ENCODE data around the gene HOXA6. TPM values are rescaled to one million over a fixed set of nuclear protein-coding genes. Genes with fewer than 3 reads are reported as not detected.

HOXA6 gene
- total and polyA plus RNA-seq, 4 experiments from 2014 or later = not detected

GRCh38 chr7:27158436-27159265, 11.1 kb upstream of the HOXA6 start:
- H3K4me3 Mint-ChIP-seq = peak overlapping the region in 6 of 8 donors; percentile 10 to 74 (median 44)
- intact Hi-C loops (cut with micrococcal nuclease) = no loop called here
- peaks cover 23 to 62% (median 34%) of the 10 kb centered on the region in 4 donors for H3K4me1 Mint-ChIP-seq
- peaks cover 61 to 73% of the 10 kb centered on the region in 2 donors for H3K27me3 Mint-ChIP-seq
- H3K4me1 ChIP-seq (ENCODE audit: insufficient read depth, low read length) = peaks cover 41% of the 10 kb centered on the region
- H3K9me3 ChIP-seq (ENCODE audit: control insufficient read depth in 1 of 2, low read length in 2 of 2) = no peaks in the 10 kb centered on the region
- no peak overlapping the region for H3K27ac ChIP-seq (ENCODE audit: low read depth, low read length)
- peak overlapping the region in 4 of 7 donors; percentile 3 to 88 (median 64) for H3K27ac Mint-ChIP-seq
- H3K36me3 Mint-ChIP-seq = peaks cover 0 to 3% of the 10 kb centered on the region in 2 donors
- DNase-seq = no peak
- ChIA-PET CTCF (ENCODE audit: partially characterized antibody) (interaction anchor here (0.7 to 1.7 kb wide), 12 partner anchors 8 to 1264 kb away, joined by 3 to 22 read pairs (median 4); partner anchors contain the start of gene HOXA6), POLR2A (ENCODE audit: partially characterized antibody) (interaction anchor here (1.2 to 1.3 kb wide), 2 partner anchors 14 to 476 kb away, joined by 3 read pairs; no protein-coding TSS in a partner anchor)
- no peak overlapping the region for H3K4me3 ChIP-seq (ENCODE audit: low read length in 2 of 2)
- no peaks in the 10 kb centered on the region for H3K36me3 ChIP-seq (ENCODE audit: insufficient read depth, low read length)
- H3K27me3 ChIP-seq (ENCODE audit: insufficient read depth, low read length) = peaks cover 83% of the 10 kb centered on the region
- H3K9me3 Mint-ChIP-seq = peaks cover 0 to 41% (median 0%) of the 10 kb centered on the region in 8 donors

GRCh38 chr7:27157702-27158431, 10.3 kb upstream of the HOXA6 start:
- Mint-ChIP-seq H3K4me1 (peaks cover 25 to 69% (median 36%) of the 10 kb centered on the region in 4 donors), H3K4me3 (peak overlapping the region; percentile 21 to 76 (median 38)), H3K27ac (peak overlapping the region in 5 of 7 donors; percentile 2 to 88 (median 42)), H3K36me3 (peaks cover 0 to 3% of the 10 kb centered on the region in 2 donors), H3K27me3 (peaks cover 64 to 72% of the 10 kb centered on the region in 2 donors), H3K9me3 (peaks cover 0 to 41% (median 0%) of the 10 kb centered on the region in 8 donors)
- intact Hi-C loops (cut with micrococcal nuclease) = no loop called here
- POLR2A ChIA-PET (ENCODE audit: partially characterized antibody) = no interaction called here
- Histone ChIP-seq H3K4me3 (ENCODE audit: low read length in 2 of 2) (no peak overlapping the region), H3K9me3 (ENCODE audit: control insufficient read depth in 1 of 2, low read length in 2 of 2) (no peaks in the 10 kb centered on the region), H3K27me3 (ENCODE audit: insufficient read depth, low read length) (peaks cover 83% of the 10 kb centered on the region), H3K4me1 (ENCODE audit: insufficient read depth, low read length) (peaks cover 41% of the 10 kb centered on the region), H3K27ac (ENCODE audit: low read depth, low read length) (no peak overlapping the region), H3K36me3 (ENCODE audit: insufficient read depth, low read length) (no peaks in the 10 kb centered on the region)
- DNase-seq = no peak
- CTCF ChIA-PET (ENCODE audit: partially characterized antibody) = interaction anchor here (1.0 to 1.4 kb wide), 4 partner anchors 10 to 38 kb away, joined by 3 to 6 read pairs (median 3); partner anchors contain the start of genes HOXA10 and HOXA6

DNA sequence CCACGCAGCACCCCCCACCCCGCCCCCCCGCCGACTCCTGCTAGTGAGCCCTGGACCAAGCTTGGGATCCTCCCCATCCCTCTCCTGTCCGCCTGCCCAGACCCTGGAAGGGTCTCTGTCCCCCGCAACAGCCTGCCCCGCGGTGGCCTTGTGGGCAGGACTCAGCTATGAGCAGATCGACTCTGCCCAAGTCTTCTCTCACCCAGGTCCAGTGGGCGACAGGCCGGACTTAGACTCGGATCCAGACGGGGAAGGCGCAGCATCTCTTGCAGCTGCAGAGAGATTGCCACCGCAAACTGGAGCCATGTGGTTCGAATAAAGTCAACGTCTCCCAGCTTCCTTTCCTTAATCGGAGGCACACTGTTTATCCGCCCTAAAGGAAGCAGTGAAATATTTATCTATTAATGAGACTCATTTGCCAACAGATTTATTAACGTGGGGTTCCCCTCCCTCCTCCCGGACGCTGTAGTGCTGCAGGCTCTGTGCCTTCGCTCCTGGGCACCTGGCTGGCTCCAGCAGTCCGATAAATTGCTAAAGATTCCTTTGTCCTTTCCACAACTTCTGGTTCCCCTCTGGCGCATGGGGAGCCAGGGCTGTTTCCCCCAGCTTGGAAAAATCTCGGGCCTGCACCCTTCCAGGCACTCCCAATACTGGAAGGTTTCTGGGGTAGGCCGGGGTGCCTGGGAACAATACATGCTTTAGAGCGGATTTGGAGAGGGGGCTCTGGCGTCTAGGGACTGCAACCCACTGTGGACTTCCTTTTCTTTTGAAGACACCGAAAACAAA, 9.5 kb upstream of the HOXA6 start:
- Histone ChIP-seq H3K4me3 (ENCODE audit: low read length in 2 of 2) (no peak overlapping the region), H3K9me3 (ENCODE audit: control insufficient read depth in 1 of 2, low read length in 2 of 2) (no peaks in the 10 kb centered on the region), H3K4me1 (ENCODE audit: insufficient read depth, low read length) (peaks cover 47% of the 10 kb centered on the region), H3K27ac (ENCODE audit: low read depth, low read length) (no peak overlapping the region), H3K36me3 (ENCODE audit: insufficient read depth, low read length) (no peaks in the 10 kb centered on the region), H3K27me3 (ENCODE audit: insufficient read depth, low read length) (peaks cover 85% of the 10 kb centered on the region)
- intact Hi-C loops (cut with micrococcal nuclease) = no loop called here
- peak overlapping the region in 6 of 8 donors; percentile 27 to 76 (median 39) for H3K4me3 Mint-ChIP-seq
- ChIA-PET CTCF (ENCODE audit: partially characterized antibody) (interaction anchor here (0.9 to 1.5 kb wide), 7 partner anchors 10 to 788 kb away, joined by 3 to 6 read pairs (median 3); partner anchors contain the start of genes HOXA10 and HOXA6), POLR2A (ENCODE audit: partially characterized antibody) (interaction anchor here (0.8 to 1.1 kb wide), 2 partner anchors 16 to 20 kb away, joined by 3 read pairs; no protein-coding TSS in a partner anchor)
- H3K36me3 Mint-ChIP-seq = peaks cover 0 to 3% of the 10 kb centered on the region in 2 donors
- peaks cover 25 to 74% (median 39%) of the 10 kb centered on the region in 4 donors for H3K4me1 Mint-ChIP-seq
- peak overlapping the region in 5 of 7 donors; percentile 38 to 88 (median 75) for H3K27ac Mint-ChIP-seq
- peaks cover 67 to 72% of the 10 kb centered on the region in 2 donors for H3K27me3 Mint-ChIP-seq
- DNase-seq = no peak
- peaks cover 0 to 41% (median 0%) of the 10 kb centered on the region in 8 donors for H3K9me3 Mint-ChIP-seq

DNA sequence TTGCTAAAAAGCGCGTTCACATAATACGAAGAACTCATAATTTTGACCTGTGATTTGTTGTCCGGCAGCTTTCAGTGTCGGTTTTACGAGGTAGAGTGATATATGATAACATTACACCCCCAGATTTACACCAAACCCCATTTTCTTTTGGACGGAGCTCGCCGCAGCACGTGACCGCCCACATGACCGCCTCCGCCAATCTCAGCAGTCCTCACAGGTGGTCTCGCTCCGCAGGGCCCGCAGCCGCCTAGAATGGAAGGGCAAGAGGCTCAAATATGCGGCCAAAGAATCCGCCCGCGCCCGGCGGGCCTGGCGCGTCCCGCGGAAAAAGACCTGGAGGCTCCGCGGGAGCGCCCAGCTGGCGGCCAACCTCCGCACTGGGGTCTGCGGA, 8.9 kb upstream of the HOXA6 start, which contains the start of gene HOXA7:
TSS of gene HOXA7 (minus strand) at position 168 of the 391 bp plus-strand sequence. CDS start at position 38, 130 bp downstream.
- Mint-ChIP-seq H3K27ac (peak within 1 kb of the TSS in 5 of 7 donors; percentile 70 to 93 (median 88)), H3K27me3 (peaks cover 73 to 78% of the 10 kb centered on the region in 2 donors), H3K36me3 (peaks cover 0 to 3% of the 10 kb centered on the region in 2 donors), H3K9me3 (peaks cover 0 to 43% (median 0%) of the 10 kb centered on the region in 8 donors), H3K4me3 (peak within 1 kb of the TSS in 7 of 8 donors; percentile 38 to 88 (median 74)), H3K4me1 (peaks cover 28 to 80% (median 45%) of the 10 kb centered on the region in 4 donors)
- Histone ChIP-seq H3K4me1 (ENCODE audit: insufficient read depth, low read length) (peaks cover 53% of the 10 kb centered on the region), H3K27ac (ENCODE audit: low read depth, low read length) (no peak within 1 kb of the TSS), H3K4me3 (ENCODE audit: low read length in 2 of 2) (no peak within 1 kb of the TSS), H3K9me3 (ENCODE audit: control insufficient read depth in 1 of 2, low read length in 2 of 2) (no peaks in the 10 kb centered on the region), H3K36me3 (ENCODE audit: insufficient read depth, low read length) (no peaks in the 10 kb centered on the region), H3K27me3 (ENCODE audit: insufficient read depth, low read length) (peaks cover 86% of the 10 kb centered on the region)
- POLR2A ChIA-PET (ENCODE audit: partially characterized antibody) = interaction anchor here (0.6 to 1.1 kb wide), 3 partner anchors 16 to 376 kb away, joined by 3 read pairs; no protein-coding TSS in a partner anchor
- intact Hi-C loops (cut with micrococcal nuclease) = no loop called here
- CTCF ChIA-PET (ENCODE audit: partially characterized antibody) = interaction anchor here (0.9 to 1.5 kb wide), 5 partner anchors 12 to 788 kb away, joined by 3 to 6 read pairs (median 4); partner anchors contain the start of gene HOXA10
- no peak for DNase-seq

GRCh38 chr7:27155816-27156507, 8.4 kb upstream of the HOXA6 start:
- peak in 2 of 5 donors; percentile 42 to 45 for DNase-seq
- ChIA-PET CTCF (ENCODE audit: partially characterized antibody) (interaction anchor here (1.1 to 1.5 kb wide), 4 partner anchors 40 to 787 kb away, joined by 3 to 5 read pairs (median 4); no protein-coding TSS in a partner anchor), POLR2A (ENCODE audit: partially characterized antibody) (interaction anchor here (0.6 to 1.1 kb wide), 2 partner anchors 17 to 376 kb away, joined by 3 read pairs; no protein-coding TSS in a partner anchor)
- Mint-ChIP-seq H3K4me1 (peaks cover 30 to 83% (median 49%) of the 10 kb centered on the region in 4 donors), H3K9me3 (peaks cover 0 to 43% (median 0%) of the 10 kb centered on the region in 8 donors), H3K36me3 (peaks cover 0 to 3% of the 10 kb centered on the region in 2 donors), H3K4me3 (peak overlapping the region in 7 of 8 donors; percentile 38 to 88 (median 74)), H3K27me3 (peaks cover 75 to 80% of the 10 kb centered on the region in 2 donors), H3K27ac (peak overlapping the region in 5 of 7 donors; percentile 36 to 93 (median 88))
- Histone ChIP-seq H3K27ac (ENCODE audit: low read depth, low read length) (no peak overlapping the region), H3K27me3 (ENCODE audit: insufficient read depth, low read length) (peaks cover 91% of the 10 kb centered on the region), H3K9me3 (ENCODE audit: control insufficient read depth in 1 of 2, low read length in 2 of 2) (no peaks in the 10 kb centered on the region), H3K4me1 (ENCODE audit: insufficient read depth, low read length) (peaks cover 54% of the 10 kb centered on the region), H3K36me3 (ENCODE audit: insufficient read depth, low read length) (no peaks in the 10 kb centered on the region), H3K4me3 (ENCODE audit: low read length in 2 of 2) (no peak overlapping the region)
- intact Hi-C loops (cut with micrococcal nuclease) = no loop called here
